ENCODE results near the gene ALG10. TPM values are rescaled to one million over a fixed set of nuclear protein-coding genes. Genes with fewer than 3 reads are reported as not detected.
"Not testable (repeated sequence)": the region's sequence is repeated elsewhere in the genome, so short reads cannot be mapped to it uniquely, and the experiment has no call there.

The ALG10 gene
- 23.4 TPM for total RNA-seq
- polyA plus RNA-seq, result 1.9 TPM

DNA sequence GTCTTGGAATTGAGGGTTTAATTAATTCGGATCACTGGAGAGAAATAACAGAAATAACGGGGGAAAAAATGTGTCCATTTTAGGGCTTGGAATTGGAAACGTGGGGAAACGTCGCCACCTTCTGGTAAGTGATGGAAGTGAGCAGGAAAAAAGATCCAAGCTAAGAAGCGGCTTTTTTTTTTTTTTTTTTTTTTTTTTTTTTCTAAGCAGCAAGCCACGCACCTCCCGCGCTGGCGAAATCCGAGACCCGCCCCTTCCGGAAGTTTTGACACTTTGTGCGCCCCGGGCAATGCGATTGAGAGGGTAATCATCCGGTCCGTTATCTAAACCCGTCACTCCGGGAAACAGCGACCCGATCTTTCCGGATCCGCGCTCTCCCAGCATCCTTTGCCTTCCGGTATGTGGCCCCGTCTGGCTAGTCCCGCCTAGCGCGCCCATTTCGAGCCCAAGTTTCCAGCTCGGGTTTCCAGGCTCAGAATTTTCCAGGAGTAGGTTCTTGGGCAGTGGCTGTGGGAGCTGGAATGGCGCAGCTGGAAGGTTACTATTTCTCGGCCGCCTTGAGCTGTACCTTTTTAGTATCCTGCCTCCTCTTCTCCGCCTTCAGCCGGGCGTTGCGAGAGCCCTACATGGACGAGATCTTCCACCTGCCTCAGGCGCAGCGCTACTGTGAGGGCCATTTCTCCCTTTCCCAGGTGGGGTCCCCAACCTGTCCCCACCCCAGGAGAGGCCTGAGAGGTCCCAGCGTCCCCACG lies at the start of gene ALG10:
Gene ALG10, plus strand, starts transcription at position 418 of the 752 bp plus-strand sequence. Its CDS starts 104 bp downstream, at position 522.
- no peaks in the 10 kb centered on the region for H3K36me3 ChIP-seq (ENCODE audit: insufficient read depth)
- under 1% methylated on average over 44 of the region's 44 CpGs for WGBS
- DNase-seq (ENCODE audit: extremely low spot score), result peak; percentile 98
- peak within 1 kb of the TSS; percentile 47 for H3K4me3 ChIP-seq (ENCODE audit: low read depth, low read length)
- peak within 1 kb of the TSS; percentile 30 for H3K27ac ChIP-seq (ENCODE audit: low read depth)
- H3K4me1 ChIP-seq (ENCODE audit: insufficient read depth), result no peaks in the 10 kb centered on the region

DNA sequence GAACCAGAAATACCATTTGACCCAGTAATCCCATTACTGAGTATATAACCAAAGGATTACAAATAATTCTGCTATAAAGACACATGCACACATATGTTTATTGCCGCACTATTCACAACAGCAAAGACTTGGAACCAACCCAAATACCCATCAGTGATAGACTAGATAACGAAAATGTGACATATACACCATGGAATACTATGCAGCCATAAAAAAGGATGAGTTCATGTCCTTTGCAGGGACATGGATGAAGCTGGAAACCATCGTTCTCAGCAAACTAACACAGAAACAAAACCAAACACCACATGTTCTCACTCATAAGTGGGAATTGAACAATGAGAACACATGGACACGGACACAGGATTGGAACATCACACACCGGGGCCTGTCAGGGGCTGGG lies 49.4 kb upstream of the ALG10 start:
- H3K4me3 ChIP-seq (ENCODE audit: low read depth, low read length); DNase-seq (ENCODE audit: extremely low spot score); H3K36me3 ChIP-seq (ENCODE audit: insufficient read depth); H3K4me1 ChIP-seq (ENCODE audit: insufficient read depth); H3K27ac ChIP-seq (ENCODE audit: low read depth): not testable (repeated sequence)
- WGBS, result 79% methylated on average over 5 of the region's 5 CpGs

DNA sequence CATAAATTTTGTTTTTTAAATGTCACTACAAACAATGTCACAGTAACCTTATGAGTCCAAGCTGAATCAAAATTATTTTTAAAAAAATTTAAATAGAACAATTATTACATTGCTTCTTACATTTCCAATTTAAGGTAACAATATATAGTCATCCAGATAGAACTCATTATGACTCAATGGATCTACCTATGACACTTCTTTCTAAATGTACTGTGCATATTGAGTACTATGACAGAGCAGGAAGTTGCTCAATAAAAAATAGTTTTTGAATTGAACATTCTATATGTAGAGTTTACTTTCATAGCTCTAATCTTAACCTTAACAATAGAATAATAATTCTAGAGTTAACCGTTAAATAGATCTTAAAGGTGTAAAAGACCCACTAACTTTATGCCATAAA lies 44.4 kb upstream of the ALG10 start:
- H3K36me3 ChIP-seq (ENCODE audit: insufficient read depth), result no peaks in the 10 kb centered on the region
- H3K4me1 ChIP-seq (ENCODE audit: insufficient read depth), result no peaks in the 10 kb centered on the region
- WGBS, result 75% methylated on average over 1 of the region's 1 CpG
- H3K27ac ChIP-seq (ENCODE audit: low read depth), result no peak overlapping the region
- no peak overlapping the region for H3K4me3 ChIP-seq (ENCODE audit: low read depth, low read length)
- DNase-seq (ENCODE audit: extremely low spot score), result no peak

DNA sequence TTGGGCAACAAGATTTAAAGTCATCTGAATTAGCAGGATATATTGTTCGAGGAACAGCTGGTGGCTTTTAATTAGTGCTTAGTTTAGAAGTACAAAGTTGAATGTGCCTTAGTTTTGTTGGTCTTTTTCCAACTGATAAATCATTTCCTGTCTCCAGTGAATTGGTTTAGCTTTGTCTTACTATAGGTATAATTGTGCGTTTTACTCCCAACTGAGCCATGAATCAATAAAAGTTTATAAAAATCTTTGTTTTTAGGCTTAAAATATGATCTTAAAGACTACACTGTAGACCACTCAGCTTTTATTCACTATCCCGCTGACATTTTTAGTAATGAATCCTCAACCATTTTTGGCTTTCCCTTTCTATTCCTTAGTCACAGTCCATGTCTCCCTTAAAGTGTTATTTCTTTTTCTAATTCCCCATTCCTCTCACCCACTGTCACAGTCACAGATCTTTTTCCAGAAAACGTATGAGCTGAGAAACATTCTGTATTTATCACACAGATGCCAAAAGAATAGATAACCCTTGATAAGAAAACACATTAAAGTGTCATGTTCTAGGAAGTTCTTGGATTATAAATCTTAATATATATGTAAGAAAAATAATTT lies 34.0 kb upstream of the ALG10 start:
- WGBS, result 27% methylated on average over 4 of the region's 4 CpGs

GRCh38 chr12:33988913-33989312 lies 33.4 kb upstream of the ALG10 start:
- no peak overlapping the region for H3K4me3 ChIP-seq (ENCODE audit: low read depth, low read length)
- H3K27ac ChIP-seq (ENCODE audit: low read depth), result no peak overlapping the region
- WGBS, result 51% methylated on average over 3 of the region's 3 CpGs
- no peaks in the 10 kb centered on the region for H3K36me3 ChIP-seq (ENCODE audit: insufficient read depth)
- no peak for DNase-seq (ENCODE audit: extremely low spot score)
- no peaks in the 10 kb centered on the region for H3K4me1 ChIP-seq (ENCODE audit: insufficient read depth)

More for the DNA sequence above, 34.0 kb upstream of the ALG10 start:
- Histone ChIP-seq H3K36me3 (ENCODE audit: insufficient read depth) (no peaks in the 10 kb centered on the region), H3K4me1 (ENCODE audit: insufficient read depth) (no peaks in the 10 kb centered on the region), H3K27ac (ENCODE audit: low read depth) (no peak overlapping the region), H3K4me3 (ENCODE audit: low read depth, low read length) (no peak overlapping the region)
- no peak for DNase-seq (ENCODE audit: extremely low spot score)

- Histone ChIP-seq H3K27ac (ENCODE audit: low read depth) (no peak overlapping the region), H3K4me1 (ENCODE audit: insufficient read depth) (no peaks in the 10 kb centered on the region), H3K4me3 (ENCODE audit: low read depth, low read length) (no peak overlapping the region), H3K36me3 (ENCODE audit: insufficient read depth) (no peaks in the 10 kb centered on the region)
- WGBS, result 79% methylated on average over 4 of the region's 4 CpGs
- DNase-seq (ENCODE audit: extremely low spot score), result no peak
Observed at GRCh38 chr12:33994857-33995808, 27.2 kb upstream of the ALG10 start.

- H3K4me1 ChIP-seq (ENCODE audit: insufficient read depth); H3K4me3 ChIP-seq (ENCODE audit: low read depth, low read length); H3K36me3 ChIP-seq (ENCODE audit: insufficient read depth); DNase-seq (ENCODE audit: extremely low spot score); H3K27ac ChIP-seq (ENCODE audit: low read depth): not testable (repeated sequence)
Observed at GRCh38 chr12:34008835-34009234, 13.5 kb upstream of the ALG10 start.

GRCh38 chr12:34016361-34016760 lies 5.9 kb upstream of the ALG10 start:
- no peak overlapping the region for H3K4me3 ChIP-seq (ENCODE audit: low read depth, low read length)
- H3K36me3 ChIP-seq (ENCODE audit: insufficient read depth), result no peaks in the 10 kb centered on the region
- no peak for DNase-seq (ENCODE audit: extremely low spot score)
- 87% methylated on average over 3 of the region's 3 CpGs for WGBS
- no peaks in the 10 kb centered on the region for H3K4me1 ChIP-seq (ENCODE audit: insufficient read depth)
- no peak overlapping the region for H3K27ac ChIP-seq (ENCODE audit: low read depth)

GRCh38 chr12:34021071-34021470 lies 1.2 kb upstream of the ALG10 start:
- WGBS, result 95% methylated on average over 1 of the region's 1 CpG
- DNase-seq (ENCODE audit: extremely low spot score), result no peak
- H3K4me3 ChIP-seq (ENCODE audit: low read depth, low read length), result no peak overlapping the region
- no peaks in the 10 kb centered on the region for H3K4me1 ChIP-seq (ENCODE audit: insufficient read depth)
- H3K27ac ChIP-seq (ENCODE audit: low read depth), result no peak overlapping the region
- no peaks in the 10 kb centered on the region for H3K36me3 ChIP-seq (ENCODE audit: insufficient read depth)

- not testable (repeated sequence) for DNase-seq (ENCODE audit: extremely low spot score); H3K4me3 ChIP-seq (ENCODE audit: low read depth, low read length); H3K36me3 ChIP-seq (ENCODE audit: insufficient read depth); H3K27ac ChIP-seq (ENCODE audit: low read depth); H3K4me1 ChIP-seq (ENCODE audit: insufficient read depth)
- 62% methylated on average over 2 of the region's 2 CpGs for WGBS
Observed at GRCh38 chr12:34027661-34028060, 5.4 kb downstream of the ALG10 start.

- H3K4me3 ChIP-seq (ENCODE audit: low read depth, low read length), result no peak overlapping the region
- H3K36me3 ChIP-seq (ENCODE audit: insufficient read depth), result no peaks in the 10 kb centered on the region
- 63% methylated on average over 4 of the region's 4 CpGs for WGBS
- no peak overlapping the region for H3K27ac ChIP-seq (ENCODE audit: low read depth)
- H3K4me1 ChIP-seq (ENCODE audit: insufficient read depth), result no peaks in the 10 kb centered on the region
- DNase-seq (ENCODE audit: extremely low spot score), result no peak
Observed at GRCh38 chr12:34030591-34030990, 8.3 kb downstream of the ALG10 start.

DNA sequence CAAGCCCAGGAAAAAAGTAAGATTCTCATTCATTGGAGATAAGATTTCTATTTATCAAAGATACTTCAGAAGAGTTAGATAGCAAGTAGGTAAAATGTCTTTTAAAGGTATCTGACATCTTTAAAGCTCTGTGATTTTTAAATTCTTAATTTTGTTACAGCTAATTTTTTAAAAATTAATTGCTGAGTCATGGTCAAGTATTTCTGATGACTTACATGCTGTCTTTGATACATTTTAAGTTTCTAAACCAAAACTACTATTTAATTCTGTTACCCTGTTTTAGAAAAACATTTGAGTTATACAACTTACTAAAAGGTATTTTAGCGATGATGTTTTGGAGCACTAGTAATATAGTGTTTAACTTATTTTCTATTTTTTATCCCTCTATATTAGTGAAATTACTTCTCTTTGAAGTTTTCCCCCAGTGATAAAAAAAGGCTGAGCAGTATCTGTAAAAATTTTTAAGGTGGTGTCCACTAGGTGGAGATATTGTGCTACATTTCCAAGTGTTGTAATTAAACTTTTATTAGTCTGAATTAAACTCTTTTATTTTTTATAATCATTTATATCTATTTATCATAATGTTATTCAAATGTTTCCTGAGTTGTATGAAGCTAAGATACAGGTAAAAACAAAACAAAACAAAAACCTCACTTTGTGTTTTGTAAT lies 11.5 kb downstream of the ALG10 start:
- WGBS, result 29% methylated on average over 1 of the region's 1 CpG

GRCh38 chr12:34038357-34038756 lies 16.1 kb downstream of the ALG10 start:
- not testable (repeated sequence) for H3K4me1 ChIP-seq (ENCODE audit: insufficient read depth); H3K36me3 ChIP-seq (ENCODE audit: insufficient read depth); H3K27ac ChIP-seq (ENCODE audit: low read depth); H3K4me3 ChIP-seq (ENCODE audit: low read depth, low read length); DNase-seq (ENCODE audit: extremely low spot score)
- WGBS, result 87% methylated on average over 3 of the region's 3 CpGs

More for the DNA sequence above, 11.5 kb downstream of the ALG10 start:
- no peak for DNase-seq (ENCODE audit: extremely low spot score)
- no peaks in the 10 kb centered on the region for H3K36me3 ChIP-seq (ENCODE audit: insufficient read depth)
- no peak overlapping the region for H3K4me3 ChIP-seq (ENCODE audit: low read depth, low read length)
- no peaks in the 10 kb centered on the region for H3K4me1 ChIP-seq (ENCODE audit: insufficient read depth)
- no peak overlapping the region for H3K27ac ChIP-seq (ENCODE audit: low read depth)
